ENCODE data around the gene SLC22A7.

DNA sequence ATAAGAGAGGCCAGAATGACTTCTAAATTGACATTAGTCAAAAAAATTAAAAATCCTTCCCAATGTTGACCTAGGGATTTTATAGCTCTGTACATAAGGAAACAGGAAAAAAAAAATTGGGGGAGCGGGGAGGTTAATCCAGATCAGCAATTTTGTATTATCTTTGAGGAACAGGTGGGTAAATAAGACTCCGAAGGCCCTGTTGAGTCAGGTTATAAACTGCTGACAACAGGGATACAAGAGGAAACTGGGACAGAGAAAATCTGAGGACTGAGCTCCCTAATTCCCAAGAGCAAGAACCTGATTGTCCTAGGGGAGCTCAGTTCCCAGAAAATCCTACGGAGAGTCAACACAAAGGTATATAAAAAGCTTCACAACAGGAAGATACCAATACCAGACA is 37.4 kb downstream of the SLC22A7 start:
- TF ChIP-seq SP1 (IDR thresholded peaks at IDR 0.05) (no peak), FOXA1 (IDR thresholded peaks at IDR 0.05) (no peak), HDGF (IDR thresholded peaks at IDR 0.05; ENCODE audit: borderline replicate concordance) (no peak), BHLHE40 (IDR thresholded peaks at IDR 0.05; ENCODE audit: borderline replicate concordance) (no peak), SUZ12 (IDR thresholded peaks at IDR 0.05) (no peak), ZNF384 (IDR thresholded peaks at IDR 0.05) (no peak), ELF4 (IDR thresholded peaks at IDR 0.05) (no peak), FOXM1 (IDR thresholded peaks at IDR 0.05; ENCODE audit: borderline replicate concordance) (no peak), NFRKB (IDR thresholded peaks at IDR 0.05) (no peak), FOXK2 (IDR thresholded peaks at IDR 0.05) (no peak)
- TF ChIP-seq, protein P1, sequence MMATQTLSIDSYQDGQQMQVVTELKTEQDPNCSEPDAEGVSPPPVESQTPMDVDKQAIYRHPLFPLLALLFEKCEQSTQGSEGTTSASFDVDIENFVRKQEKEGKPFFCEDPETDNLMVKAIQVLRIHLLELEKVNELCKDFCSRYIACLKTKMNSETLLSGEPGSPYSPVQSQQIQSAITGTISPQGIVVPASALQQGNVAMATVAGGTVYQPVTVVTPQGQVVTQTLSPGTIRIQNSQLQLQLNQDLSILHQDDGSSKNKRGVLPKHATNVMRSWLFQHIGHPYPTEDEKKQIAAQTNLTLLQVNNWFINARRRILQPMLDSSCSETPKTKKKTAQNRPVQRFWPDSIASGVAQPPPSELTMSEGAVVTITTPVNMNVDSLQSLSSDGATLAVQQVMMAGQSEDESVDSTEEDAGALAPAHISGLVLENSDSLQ (IDR thresholded peaks at IDR 0.05): no peak
